Measurements from ENCODE around the gene TDRD12.
"Not testable (repeated sequence)": the region's sequence is repeated elsewhere in the genome, so short reads cannot be mapped to it uniquely, and the experiment has no call there.

Gene TDRD12

GRCh38 chr19:32692727-32693061 lies 26.9 kb upstream of the TDRD12 start (continued):
- TF ChIP-seq PRDM10 (tag by site-specific recombination; IDR thresholded peaks at IDR 0.05) (no peak), ZNF623 (tag by site-specific recombination; IDR thresholded peaks at IDR 0.05) (no peak), KLF7 (tag by site-specific recombination; IDR thresholded peaks at IDR 0.05; ENCODE audit: borderline replicate concordance) (0 out of 2 replicates have a peak, but pooled peaks have one; percentile 7), ZNF114 (tag by site-specific recombination; IDR thresholded peaks at IDR 0.05) (no peak), ZNF658 (tag by site-specific recombination; IDR thresholded peaks at IDR 0.05) (no peak), ZNF548 (tag by site-specific recombination; IDR thresholded peaks at IDR 0.05) (no peak), ZNF184 (tag by site-specific recombination; IDR thresholded peaks at IDR 0.05) (no peak), ZNF514 (tag by site-specific recombination; IDR thresholded peaks at IDR 0.05) (peak; percentile 8; the same call in 1 of the 2 replicates), ZFP3 (tag by site-specific recombination; IDR thresholded peaks at IDR 0.05; ENCODE audit: low read depth) (no peak)

- Histone ChIP-seq H3K36me3 (ENCODE audit: control insufficient read depth in 2 of 2, insufficient read depth in 1 of 2, low read length in 2 of 2) (peaks cover 16 to 54% of the 10 kb centered on the region in 2 experiments), H3K4me3 (ENCODE audit: low read depth, low read length) (peak overlapping the region; percentile 52; the same call in 1 of the 2 replicates), H3K4me1 (ENCODE audit: control insufficient read depth, insufficient read depth, low read length) (peaks cover 23% of the 10 kb centered on the region)
- not testable (repeated sequence) for H3K27ac ChIP-seq (ENCODE audit: extremely low read depth, low read depth, low read length); H3K9me3 ChIP-seq (ENCODE audit: control insufficient read depth, insufficient read depth, low read depth, low read length)
- POLR2A ChIA-PET: interaction anchor here (0.6 to 2.1 kb wide), 3 partner anchors 18 to 355 kb away, joined by 3 to 12 read pairs (median 11); partner anchors contain the start of genes ANKRD27 and RGS9BP
- CTCF ChIA-PET: interaction anchor here (0.6 to 1.5 kb wide), 4 partner anchors 10 to 737 kb away, joined by 3 to 6 read pairs (median 3); no protein-coding TSS in a partner anchor
- TF ChIP-seq ZXDB (tag by site-specific recombination; IDR thresholded peaks at IDR 0.05) (0 out of 2 replicates have a peak, but pooled peaks have one; percentile 14), ZBTB10 (tag by site-specific recombination; IDR thresholded peaks at IDR 0.05) (0 out of 2 replicates have a peak, but pooled peaks have one; percentile 23), ZNF596 (tag by site-specific recombination; IDR thresholded peaks at IDR 0.05) (0 out of 2 replicates have a peak, but pooled peaks have one; percentile 12), ZBTB48 (tag by site-specific recombination; IDR thresholded peaks at IDR 0.05) (0 out of 2 replicates have a peak, but pooled peaks have one; percentile 24), GFI1B (tag by site-specific recombination; IDR thresholded peaks at IDR 0.05) (peak; percentile 33; the same call in 1 of the 2 replicates), ZNF768 (tag by site-specific recombination; IDR thresholded peaks at IDR 0.05) (peak; percentile 79; the same call in 1 of the 2 replicates), KLF8 (tag by site-specific recombination; IDR thresholded peaks at IDR 0.05) (peak; percentile 61), ZNF24 (tag by site-specific recombination; IDR thresholded peaks at IDR 0.05) (peak; percentile 41; the same call in 1 of the 2 replicates), ZBTB21 (tag by site-specific recombination; IDR thresholded peaks at IDR 0.05) (0 out of 2 replicates have a peak, but pooled peaks have one; percentile 12), SP7 (tag by site-specific recombination; IDR thresholded peaks at IDR 0.05) (peak; percentile 16; the same call in 1 of the 2 replicates), FEZF1 (tag by site-specific recombination; IDR thresholded peaks at IDR 0.05) (peak; percentile 40; the same call in 1 of the 2 replicates), ZBTB7A (tag by site-specific recombination; IDR thresholded peaks at IDR 0.05; ENCODE audit: low read depth) (peak; percentile 55; the same call in 1 of the 2 replicates), ZNF600 (tag by site-specific recombination; IDR thresholded peaks at IDR 0.05) (peak; percentile 41; the same call in 1 of the 2 replicates), SP2 (tag by site-specific recombination; IDR thresholded peaks at IDR 0.05) (peak; percentile 94), ZNF501 (tag by site-specific recombination; IDR thresholded peaks at IDR 0.05) (peak; percentile 53; the same call in 1 of the 2 replicates), SETDB1 (IDR thresholded peaks at IDR 0.05; ENCODE audit: insufficient read length, low read length) (peak; percentile 22), ZNF394 (tag by site-specific recombination; IDR thresholded peaks at IDR 0.05; ENCODE audit: borderline replicate concordance) (0 out of 2 replicates have a peak, but pooled peaks have one; percentile 10), MZF1 (tag by site-specific recombination; IDR thresholded peaks at IDR 0.05; ENCODE audit: borderline replicate concordance) (peak; percentile 98), ZNF366 (tag by site-specific recombination; conservative IDR thresholded peaks at IDR 0.05) (0 out of 2 replicates have a peak, but pooled peaks have one; percentile 9), ZFP37 (tag by site-specific recombination; IDR thresholded peaks at IDR 0.05) (peak; percentile 32; the same call in 1 of the 2 replicates), SP3 (tag by site-specific recombination; IDR thresholded peaks at IDR 0.05) (peak; percentile 79), ZNF629 (tag by site-specific recombination; IDR thresholded peaks at IDR 0.05) (peak; percentile 42; the same call in 1 of the 2 replicates)
Observed at GRCh38 chr19:32693151-32694108, 26.1 kb upstream of the TDRD12 start.
